Endothelial cell of umbilical vein (primary cell): ENCODE data around the gene HCRTR2. TPM values are rescaled to one million over a fixed set of nuclear protein-coding genes. Genes with fewer than 3 reads are reported as not detected.

Experiments used
- BruUV-seq: library from RNA; stranded (reverse); fragments of 400-500 nt; replicated peaks from 2 replicates; lab custom pipeline; 2021; lab: Mats Ljungman, UMichigan
- CTCF ChIA-PET: fragments of 300-600, 350-600 bp; sonication (Branson Sonifier 250); formaldehyde crosslinking; loops from one replicate; lab custom pipeline; 2021; ENCODE audit warnings: antibody characterized with exemption, inconsistent platforms; lab: Charles Lee
- POLR2A ChIA-PET: fragments of 300-600, 350-600 bp; sonication (Branson Sonifier 250); formaldehyde crosslinking; loops from one replicate; lab custom pipeline; 2021; ENCODE audit warnings: antibody characterized with exemption, inconsistent platforms; lab: Charles Lee
- DNase-seq: peaks from one replicate; pipeline ENCODE4 v3.0.0-alpha.2; 2011; ENCODE audit warnings: low read depth, low spot score
- FAIRE-seq: peaks from 2 replicates; lab custom pipeline; 2011; peaks lifted over from hg19 to GRCh38; lab: Jason Lieb, UNC
- H2AFZ ChIP-seq: 2 replicates; pipeline ENCODE4 v1.6.0; 2012; ENCODE audit warnings: low read depth, low read length, control low read depth, inconsistent platforms
- H3K27ac ChIP-seq: 2 replicates; pipeline ENCODE4 v1.5.1; 2011; ENCODE audit warnings: low read depth, mild to moderate bottlenecking, control low read depth, low read length, moderate library complexity; ENCODE audit not compliant: insufficient read depth
- H3K27me3 ChIP-seq, 2 experiments: 2 replicates each; pipeline versions ENCODE4 v1.6.0 to v1.6.1; 2011; ENCODE audit warnings: low read length in 2 of 2, mixed read lengths in 1 of 2; ENCODE audit not compliant: control insufficient read depth in 2 of 2, insufficient read depth in 2 of 2
- H3K36me3 ChIP-seq, 2 experiments: 2 replicates in 1 of 2; 3 replicates in 1 of 2; pipeline ENCODE4 v1.5.1; 2011; ENCODE audit warnings: low read length in 2 of 2, mild to moderate bottlenecking in 1 of 2, moderate library complexity in 1 of 2; ENCODE audit not compliant: control insufficient read depth in 2 of 2, insufficient read depth in 2 of 2; ENCODE audit errors: extremely low read depth in 1 of 2
- H3K4me1 ChIP-seq: 3 replicates; pipeline ENCODE4 v1.5.1; 2011; ENCODE audit warnings: mild to moderate bottlenecking, low read length; ENCODE audit not compliant: control insufficient read depth, insufficient read depth; ENCODE audit errors: extremely low read depth
- H3K4me2 ChIP-seq: 2 replicates; pipeline ENCODE4 v1.6.1; 2011; ENCODE audit warnings: low read length, control low read depth, mixed read lengths; ENCODE audit not compliant: insufficient read depth
- H3K4me3 ChIP-seq, 3 experiments: fragments of 200-600 bp in 1 of 3; sonication (generic), shearing (Covaris generic) in 1 of 3; replicated peaks in 1 of 3; 2 replicates each; pipeline ENCODE4 v1.5.1; 2011 to 2016; ENCODE audit warnings: control low read depth in 3 of 3, low read length in 3 of 3, mild to moderate bottlenecking in 2 of 3, inconsistent platforms in 1 of 3, low read depth in 1 of 3, moderate library complexity in 1 of 3; ENCODE audit not compliant: insufficient read depth in 1 of 3
- H3K79me2 ChIP-seq: 2 replicates; pipeline ENCODE4 v1.6.0; 2012; ENCODE audit warnings: low read length, inconsistent platforms; ENCODE audit not compliant: control insufficient read depth, insufficient read depth
- H3K9ac ChIP-seq: replicated peaks from 2 replicates; pipeline ENCODE3; 2011; ENCODE audit warnings: low read length, control low read depth; ENCODE audit not compliant: insufficient read depth; ENCODE audit errors: extremely low read depth
- H3K9me1 ChIP-seq: replicated peaks from 3 replicates; pipeline ENCODE4 v1.6.0; 2011; ENCODE audit warnings: mild to moderate bottlenecking, low read length; ENCODE audit not compliant: control insufficient read depth, insufficient read depth; ENCODE audit errors: extremely low read depth
- H3K9me3 ChIP-seq: replicated peaks from 2 replicates; pipeline ENCODE4 v1.5.1; 2012; ENCODE audit warnings: low read length, inconsistent platforms; ENCODE audit not compliant: control insufficient read depth, insufficient read depth
- H4K20me1 ChIP-seq: replicated peaks from 2 replicates; pipeline ENCODE3; 2011; ENCODE audit warnings: mild to moderate bottlenecking, low read length; ENCODE audit not compliant: control insufficient read depth, insufficient read depth; ENCODE audit errors: extremely low read depth
- CTCF ChIP-seq, 2 donors: IDR thresholded peaks; 1 replicate in 1 of 2; 2 replicates in 1 of 2; pipeline ENCODE4 v1.5.1; 2011; ENCODE audit warnings: low read length in 2 of 2, mild to moderate bottlenecking in 2 of 2, moderate library complexity in 2 of 2, control low read depth in 1 of 2, inconsistent platforms in 1 of 2, low read depth in 1 of 2; ENCODE audit not compliant: insufficient read depth in 1 of 2; ENCODE audit errors: extremely low read depth in 1 of 2
- EZH2 ChIP-seq: IDR thresholded peaks from 2 replicates; pipeline ENCODE4 v1.6.1; 2012; ENCODE audit warnings: borderline replicate concordance, low read depth, mild to moderate bottlenecking, moderate library complexity, low read length, inconsistent platforms; ENCODE audit not compliant: severe bottlenecking
- FOS ChIP-seq: IDR thresholded peaks from 2 replicates; pipeline ENCODE4 v1.6.1; 2011; ENCODE audit warnings: mild to moderate bottlenecking, low read length, moderate library complexity, borderline replicate concordance; ENCODE audit not compliant: insufficient read depth
- GATA2 ChIP-seq: IDR thresholded peaks from 2 replicates; pipeline ENCODE4 v1.7.0; 2011; ENCODE audit warnings: low read depth, mild to moderate bottlenecking, moderate library complexity, mixed read lengths, low read length; ENCODE audit not compliant: insufficient read length, insufficient read depth
- JUN ChIP-seq: IDR thresholded peaks from 2 replicates; pipeline ENCODE4 v1.6.1; 2011; ENCODE audit warnings: borderline replicate concordance, low read depth; ENCODE audit not compliant: insufficient read length, insufficient read depth
- MAX ChIP-seq: IDR thresholded peaks from 2 replicates; pipeline ENCODE4 v1.6.1; 2011; ENCODE audit not compliant: insufficient read depth, insufficient read length
- MYC ChIP-seq: IDR thresholded peaks from one replicate; pipeline ENCODE4 v1.6.1; 2011; ENCODE audit warnings: mild to moderate bottlenecking, low read depth, low read length
- POLR2A ChIP-seq: IDR thresholded peaks from 2 replicates; pipeline ENCODE4 v1.6.1; 2012; ENCODE audit warnings: low read depth, mild to moderate bottlenecking, control low read depth, low read length
- POLR2AphosphoS5 ChIP-seq: IDR thresholded peaks from 2 replicates; pipeline ENCODE4 v1.6.1; 2012; ENCODE audit warnings: low read depth, mild to moderate bottlenecking, control low read depth, low read length, moderate library complexity; ENCODE audit not compliant: insufficient read depth
- dilution Hi-C: fragments of 300-500 bp; cut with MboI; formaldehyde crosslinking; loops from one replicate; pipeline ENCODE4 v1.15.0; 2019; ENCODE audit warnings: low sequenced_read_pairs; ENCODE audit not compliant: extremely low pct_ligation_motif_present
- intact Hi-C: fragments of 100-400 bp; cut with micrococcal nuclease; formaldehyde crosslinking; loops from one replicate; pipeline ENCODE4 v1.10.0; 2022
- polyA plus RNA-seq, 4 experiments: library from polyadenylated mRNA; depleted of rRNA in 3 of 4; stranded (reverse) in 3 of 4; unstranded in 1 of 4; fragments of >200 nt; gene quantifications; 2 replicates each; pipeline versions ENCODE4 v1.2.1 to v1.2.3, GENCODE V29; 2011 to 2012; ENCODE audit warnings: missing spikeins in 1 of 4
- total RNA-seq: library from RNA; stranded (reverse); gene quantifications from 2 replicates; pipeline ENCODE4 v1.2.3, GENCODE V29; 2021

The HCRTR2 gene
- total and polyA plus RNA-seq, 2 donors (not counting 3 experiments of a cell fraction or from before 2014, with no cell fraction given): not detected

- BruUV-seq: no TSS peak
- no peaks in the 10 kb centered on the region for H3K79me2 ChIP-seq
- POLR2A ChIA-PET: no interaction called here
- TF ChIP-seq CTCF (IDR thresholded peaks at IDR 0.05; ENCODE audit: extremely low read depth in 1 of 2, insufficient read depth in 1 of 2, low read depth in 1 of 2, low read length in 2 of 2) (no peak), POLR2AphosphoS5 (no peak), FOS (no peak), GATA2 (no peak), MAX (no peak), JUN (no peak), EZH2 (no peak), POLR2A (no peak), MYC (no peak)
- DNase-seq: no peak
- CTCF ChIA-PET: no interaction called here
- FAIRE-seq: no peak
- no peak overlapping the region for H3K4me3 ChIP-seq
- H3K4me2 ChIP-seq: no peak overlapping the region
- H3K9me3 ChIP-seq: no peaks in the 10 kb centered on the region
- H3K9ac ChIP-seq: no peak overlapping the region
- H3K9me1 ChIP-seq: no peaks in the 10 kb centered on the region
- intact Hi-C loops (no loop called here), dilution Hi-C loops (no loop called here)
- no peak overlapping the region for H3K27ac ChIP-seq
- no peak overlapping the region for H2AFZ ChIP-seq
- H3K36me3 ChIP-seq: no peaks in the 10 kb centered on the region
- H3K4me1 ChIP-seq: no peaks in the 10 kb centered on the region
- H4K20me1 ChIP-seq: no peaks in the 10 kb centered on the region
- H3K27me3 ChIP-seq: peaks cover 2% of the 10 kb centered on the region in 2 experiments
These were observed 1.0 kb downstream of the HCRTR2 start for GRCh38 chr6:55175078-55176049.
